ENCODE results near the gene CUL2. TPM values are rescaled to one million over a fixed set of nuclear protein-coding genes. Genes with fewer than 3 reads are reported as not detected.

The CUL2 gene
- total and polyA plus RNA-seq, 2 of the 4 experiments (the other 2 are of a cell fraction), result 18.9 to 36.6 TPM

DNA sequence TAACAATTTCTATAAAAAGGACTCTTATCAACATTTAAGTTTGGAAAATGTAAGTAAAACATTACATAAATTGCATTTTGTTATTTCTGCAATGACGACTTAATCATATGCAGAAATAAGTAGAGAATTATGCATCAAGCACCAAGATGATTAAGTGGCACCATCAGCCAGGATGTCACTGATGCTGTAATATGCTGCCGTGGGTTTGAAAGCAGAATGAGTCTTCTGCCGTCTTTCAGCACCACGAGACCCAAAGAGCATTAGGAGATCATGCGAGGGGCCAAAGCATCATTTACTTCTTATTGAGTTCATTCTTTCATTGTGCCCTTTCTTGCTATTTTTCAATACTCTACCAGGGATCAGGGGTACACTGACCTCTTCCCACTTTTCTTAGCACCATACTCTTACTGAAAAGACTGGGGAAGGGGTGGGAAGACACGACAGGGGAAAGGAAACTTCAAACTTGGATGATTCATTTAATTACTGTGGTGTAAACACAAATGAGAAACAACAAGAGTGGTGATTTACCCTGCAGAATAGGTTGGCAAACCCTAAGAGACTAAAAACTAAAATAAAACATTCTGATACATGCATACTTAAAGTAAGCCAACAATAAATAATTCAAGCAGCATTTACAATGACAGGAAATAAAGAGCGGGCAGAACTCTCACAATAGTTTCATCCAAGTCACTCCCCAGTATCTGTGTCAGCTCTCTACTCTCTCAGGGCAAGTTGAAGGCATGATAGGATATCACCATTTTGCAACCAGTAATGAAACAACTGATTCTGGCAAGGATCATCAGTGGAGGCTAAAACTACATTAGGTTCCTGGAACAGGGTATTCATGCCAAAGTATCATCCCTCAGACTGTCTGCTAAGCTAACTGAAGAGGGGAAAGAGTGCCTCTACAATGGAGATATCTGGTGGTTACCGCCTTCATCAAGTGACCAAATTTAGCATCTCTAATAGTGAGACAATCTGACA is 70.8 kb downstream of the CUL2 start (continued):
- TF ChIP-seq RFX5 (IDR thresholded peaks at IDR 0.05; ENCODE audit: low read depth, low read length), result no peak

DNA sequence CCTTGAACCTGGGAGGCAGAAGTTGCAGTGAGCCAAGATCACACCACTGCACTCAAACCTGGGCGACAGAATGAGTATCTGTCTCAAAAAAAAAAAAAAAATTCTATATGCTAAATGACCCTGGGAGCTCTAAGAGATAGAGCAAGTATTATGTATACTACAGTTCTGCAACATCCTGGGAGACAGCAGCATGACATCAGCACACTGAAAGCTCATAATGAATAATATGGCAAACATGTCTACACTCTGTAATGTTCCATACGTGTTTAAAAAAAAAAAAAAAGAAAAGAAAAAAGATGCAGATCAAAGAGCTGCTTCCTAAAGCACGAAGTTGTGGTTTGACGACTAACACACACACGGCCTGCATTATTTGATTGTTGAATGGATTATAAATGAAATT is 72.5 kb downstream of the CUL2 start:
- Histone ChIP-seq H3K27me3 (ENCODE audit: control insufficient read depth, insufficient read depth, low read length) (no peaks in the 10 kb centered on the region), H3K4me3 (ENCODE audit: insufficient read depth, low read depth, low read length) (no peak overlapping the region), H3K79me1 (ENCODE audit: low read depth in 1 of 2, low read length in 2 of 2) (peaks cover 0 to 5% of the 10 kb centered on the region in 2 experiments; a peak in 3 of 4 replicates), H2BK20ac (ENCODE audit: low read depth, low read length) (no peak overlapping the region), H2AK5ac (ENCODE audit: low read depth, low read length) (no peak overlapping the region), H4K8ac (ENCODE audit: low read depth in 2 of 2, low read length in 2 of 2) (no peak overlapping the region), H4K20me1 (ENCODE audit: insufficient read depth, low read length) (no peaks in the 10 kb centered on the region), H2BK15ac (ENCODE audit: low read depth, low read length) (no peak overlapping the region), H2BK5ac (ENCODE audit: low read depth, low read length, poor library complexity, severe bottlenecking) (no peak overlapping the region), H3K9me1 (ENCODE audit: insufficient read depth, low read length) (peaks cover 3% of the 10 kb centered on the region; the same call in 1 of the 2 replicates), H2BK120ac (ENCODE audit: low read depth, low read length) (no peak overlapping the region), H3K14ac (replicated peaks; ENCODE audit: low read depth, low read length) (no peak overlapping the region), H3K27ac (ENCODE audit: insufficient read depth, low read length) (no peak overlapping the region), H4K91ac (ENCODE audit: insufficient read depth, low read depth, low read length) (no peak overlapping the region), H3K4ac (ENCODE audit: low read depth, low read length) (no peak overlapping the region), H3K4me1 (ENCODE audit: control insufficient read depth, insufficient read depth, low read length) (no peaks in the 10 kb centered on the region), H3K9me3 (ENCODE audit: control insufficient read depth, insufficient read depth, low read length) (no peaks in the 10 kb centered on the region), H2AK9ac (replicated peaks; ENCODE audit: low read depth, low read length, poor library complexity) (no peak overlapping the region), H3K56ac (ENCODE audit: extremely low read depth, insufficient read depth, low read length) (no peak overlapping the region), H3K18ac (ENCODE audit: low read depth, low read length) (no peak overlapping the region), H3K36me3 (ENCODE audit: control insufficient read depth, insufficient read depth, low read length) (peaks cover 3% of the 10 kb centered on the region; the same call in 1 of the 2 replicates), H3K23ac (ENCODE audit: low read depth, low read length) (no peak overlapping the region), H3K4me2 (ENCODE audit: low read depth, low read length) (no peak overlapping the region), H4K5ac (ENCODE audit: low read depth, low read length) (no peak overlapping the region), H2AFZ (replicated peaks; ENCODE audit: low read length, poor library complexity) (no peak overlapping the region), H3K9ac (ENCODE audit: low read depth, low read length) (no peak overlapping the region)
- DNase-seq, result no peak
- no peak for ATAC-seq (ENCODE audit: low read depth)
- dilution Hi-C loops (cut with HindIII; ENCODE audit: low sequenced_read_pairs, unreplicated experiment), result no loop called here
- intact Hi-C loops (cut with micrococcal nuclease), result no loop called here
- in situ Hi-C loops (cut with MboI; ENCODE audit: low sequenced_read_pairs), result loop anchor here (25.0 kb wide), 1 partner anchor 355 kb away; no protein-coding TSS in a partner anchor
- ChIA-PET POLR2A (ENCODE audit: unreplicated experiment) (no interaction called here), CTCF (interaction anchor here (2.2 kb wide), 1 partner anchor 9 kb away, joined by 9 read pairs; no protein-coding TSS in a partner anchor)
- TF ChIP-seq SMC3 (IDR thresholded peaks at IDR 0.05; ENCODE audit: low read depth, low read length) (no peak), BHLHE40 (IDR thresholded peaks at IDR 0.05; ENCODE audit: low read depth, low read length) (no peak), FOS (IDR thresholded peaks at IDR 0.05; ENCODE audit: low read depth, low read length) (no peak)
- no CpG with 5 or more reads among the region's 5 CpGs for WGBS, 2 experiments (ENCODE audit: extremely low coverage in 2 of 2, insufficient read length in 1 of 2)
- no TSS peak for BruUV-seq (replicated peaks)

Data from IMR-90 (cell line).